BJ (cell line): ENCODE measurements around the gene TSC22D4. TPM values are rescaled to one million over a fixed set of nuclear protein-coding genes. Genes with fewer than 3 reads are reported as not detected.

Source experiments
- CTCF ChIA-PET: fragments of 350-600 bp; formaldehyde crosslinking; extraction: SDS; loops from one replicate; lab custom pipeline; 2021; ENCODE audit warnings: antibody characterized with exemption, inconsistent platforms; lab: Yijun Ruan, JAX
- POLR2A ChIA-PET: fragments of 300-600 bp; sonication (Branson Sonifier 250); formaldehyde crosslinking; extraction: SDS; loops from one replicate; lab custom pipeline; 2021; ENCODE audit warnings: antibody characterized with exemption; lab: Charles Lee
- DNase-seq: peaks from one replicate; pipeline ENCODE4 v3.0.0-alpha.2; 2011; ENCODE audit warnings: low read depth
- H3K27me3 ChIP-seq: 2 replicates; pipeline ENCODE4 v1.6.0; 2011; ENCODE audit warnings: low read length; ENCODE audit not compliant: control insufficient read depth, insufficient read depth
- H3K36me3 ChIP-seq: 2 replicates; pipeline ENCODE4 v1.5.1; 2011; ENCODE audit warnings: low read length; ENCODE audit not compliant: control insufficient read depth, insufficient read depth
- H3K4me3 ChIP-seq: 2 replicates; pipeline ENCODE4 v1.5.1; 2011; ENCODE audit warnings: low read depth, mild to moderate bottlenecking, control low read depth, low read length
- polyA plus RNA-seq: library from polyadenylated mRNA; depleted of rRNA; stranded (reverse); fragments of >200 nt; gene quantifications from 2 replicates; pipeline ENCODE4 v1.2.3, GENCODE V29; 2011
- TF ChIP-seq, protein P1 (sequence below): IDR thresholded peaks from 2 replicates; pipeline ENCODE4 v1.5.1; 2011; ENCODE audit warnings: low read depth, mild to moderate bottlenecking, control low read depth, inconsistent platforms, low read length, moderate library complexity; ENCODE audit not compliant: insufficient read depth

The TSC22D4 gene
- polyA plus RNA-seq, 1 experiment, result 20.7 TPM

DNA sequence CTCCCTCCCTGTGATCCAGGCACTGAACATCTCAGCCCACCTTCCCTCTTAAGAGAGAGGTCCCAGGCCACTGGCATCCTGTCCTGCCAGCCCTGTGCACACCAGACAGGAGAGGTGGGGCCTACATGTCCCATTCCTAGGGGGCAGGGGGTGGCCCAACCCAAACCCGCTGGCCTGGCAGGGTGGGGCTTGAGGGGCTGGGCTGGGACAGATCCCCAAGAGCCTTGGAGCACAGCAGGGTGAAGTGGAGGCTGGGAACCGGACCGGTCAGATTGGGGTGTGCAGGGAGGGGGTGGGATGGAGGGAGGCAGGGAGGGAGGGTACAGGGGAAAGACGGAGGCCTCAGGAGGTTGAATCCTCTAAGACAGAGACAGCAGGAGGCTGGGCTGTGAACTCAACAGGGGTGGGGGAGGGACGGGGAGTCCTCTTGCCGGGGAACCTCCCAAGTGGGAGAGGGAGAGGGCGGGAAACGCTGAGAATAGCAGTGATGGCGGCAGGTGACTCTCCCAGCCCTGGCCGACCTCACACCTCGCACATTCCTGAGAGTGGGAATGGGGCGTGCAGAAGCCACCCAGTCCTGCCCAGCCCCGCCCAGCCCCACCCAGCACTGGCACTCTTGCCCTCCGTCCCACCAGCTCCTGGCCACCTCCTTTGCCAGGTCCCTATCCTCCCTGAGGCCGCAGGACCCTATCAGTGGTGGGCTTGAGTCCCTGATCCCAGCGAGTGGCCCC is 6.7 kb downstream of the TSC22D4 start:
- Histone ChIP-seq H3K27me3 (no peaks in the 10 kb centered on the region), H3K4me3 (no peak overlapping the region), H3K36me3 (peaks cover 22% of the 10 kb centered on the region)
- ChIA-PET POLR2A (no interaction called here), CTCF (interaction anchor here (1.2 to 5.2 kb wide), 3 partner anchors 11 to 91 kb away, joined by 5 to 34 read pairs (median 16); no protein-coding TSS in a partner anchor)
- TF ChIP-seq, protein P1, sequence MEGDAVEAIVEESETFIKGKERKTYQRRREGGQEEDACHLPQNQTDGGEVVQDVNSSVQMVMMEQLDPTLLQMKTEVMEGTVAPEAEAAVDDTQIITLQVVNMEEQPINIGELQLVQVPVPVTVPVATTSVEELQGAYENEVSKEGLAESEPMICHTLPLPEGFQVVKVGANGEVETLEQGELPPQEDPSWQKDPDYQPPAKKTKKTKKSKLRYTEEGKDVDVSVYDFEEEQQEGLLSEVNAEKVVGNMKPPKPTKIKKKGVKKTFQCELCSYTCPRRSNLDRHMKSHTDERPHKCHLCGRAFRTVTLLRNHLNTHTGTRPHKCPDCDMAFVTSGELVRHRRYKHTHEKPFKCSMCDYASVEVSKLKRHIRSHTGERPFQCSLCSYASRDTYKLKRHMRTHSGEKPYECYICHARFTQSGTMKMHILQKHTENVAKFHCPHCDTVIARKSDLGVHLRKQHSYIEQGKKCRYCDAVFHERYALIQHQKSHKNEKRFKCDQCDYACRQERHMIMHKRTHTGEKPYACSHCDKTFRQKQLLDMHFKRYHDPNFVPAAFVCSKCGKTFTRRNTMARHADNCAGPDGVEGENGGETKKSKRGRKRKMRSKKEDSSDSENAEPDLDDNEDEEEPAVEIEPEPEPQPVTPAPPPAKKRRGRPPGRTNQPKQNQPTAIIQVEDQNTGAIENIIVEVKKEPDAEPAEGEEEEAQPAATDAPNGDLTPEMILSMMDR, result no peak
- no peak for DNase-seq

DNA sequence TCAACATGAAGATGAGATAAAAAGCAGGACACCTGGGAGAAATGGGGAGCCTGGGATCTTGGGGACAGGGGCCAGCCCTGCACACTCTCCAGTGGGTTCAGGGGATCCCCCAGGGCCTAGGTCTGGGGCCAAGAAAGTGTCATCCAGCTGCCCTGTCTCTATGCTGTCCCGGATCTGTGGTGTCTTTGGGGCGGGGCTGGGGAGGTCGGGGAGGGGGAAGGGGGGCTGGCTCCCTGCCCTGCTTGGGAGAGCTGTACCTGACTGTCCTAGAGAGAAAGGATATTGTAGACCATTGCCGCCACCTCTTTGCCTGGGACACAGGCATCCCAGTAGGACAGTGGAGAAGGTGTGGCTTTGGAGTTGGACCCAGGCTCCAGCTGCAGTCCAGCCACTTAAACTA is 8.0 kb downstream of the TSC22D4 start:
- DNase-seq, result no peak
- H3K27me3 ChIP-seq, result no peaks in the 10 kb centered on the region
- no peak overlapping the region for H3K4me3 ChIP-seq
- H3K36me3 ChIP-seq, result peaks cover 27% of the 10 kb centered on the region
- TF ChIP-seq, protein P1, result no peak
- CTCF ChIA-PET, result interaction anchor here (1.2 to 5.2 kb wide), 4 partner anchors 12 to 92 kb away, joined by 5 to 50 read pairs (median 34); no protein-coding TSS in a partner anchor
- POLR2A ChIA-PET, result interaction anchor here (0.5 kb wide), 1 partner anchor 88 kb away, joined by 16 read pairs; no protein-coding TSS in a partner anchor

DNA sequence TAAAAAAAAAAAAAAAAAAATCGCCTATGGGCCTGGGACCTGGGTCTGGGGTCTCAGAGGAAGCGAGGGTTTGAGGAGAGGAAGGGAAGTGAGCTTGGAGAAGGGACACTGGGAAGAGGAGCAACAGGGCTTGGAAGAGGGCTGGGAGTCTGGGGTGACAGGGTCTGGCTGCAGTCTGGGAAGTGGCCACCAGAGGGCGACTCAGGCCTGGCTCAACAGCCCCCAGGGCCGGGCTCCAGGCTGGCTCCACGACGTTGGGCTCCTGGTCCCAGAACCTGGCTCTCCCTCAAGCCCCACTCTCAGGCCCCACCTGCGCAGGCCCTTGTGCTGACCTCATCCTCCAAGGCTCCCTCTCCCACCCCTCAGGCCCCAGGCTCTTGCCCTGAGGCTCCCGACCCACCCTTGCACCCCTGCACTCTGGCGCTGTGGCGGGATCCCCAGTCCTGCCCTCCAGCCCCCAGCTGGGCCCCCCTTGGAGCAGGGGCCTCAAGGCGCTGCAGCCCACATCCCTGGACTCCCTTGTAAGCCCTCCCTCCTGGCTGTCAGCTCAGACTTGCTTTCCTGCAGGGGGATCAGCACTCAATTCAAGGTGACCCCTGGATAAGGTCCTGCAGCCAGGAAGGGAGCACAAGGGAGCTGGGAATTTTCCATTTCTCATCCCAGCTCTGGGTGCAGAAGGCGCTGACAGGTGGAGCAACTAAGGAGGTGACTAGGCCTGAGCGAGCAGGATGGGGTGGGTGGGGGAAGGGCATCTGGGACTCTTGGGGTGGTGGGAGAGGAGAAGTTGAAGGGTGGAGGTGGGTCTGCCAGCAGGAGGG is 9.6 kb downstream of the TSC22D4 start:
- H3K36me3 ChIP-seq, result peaks cover 28% of the 10 kb centered on the region

DNA sequence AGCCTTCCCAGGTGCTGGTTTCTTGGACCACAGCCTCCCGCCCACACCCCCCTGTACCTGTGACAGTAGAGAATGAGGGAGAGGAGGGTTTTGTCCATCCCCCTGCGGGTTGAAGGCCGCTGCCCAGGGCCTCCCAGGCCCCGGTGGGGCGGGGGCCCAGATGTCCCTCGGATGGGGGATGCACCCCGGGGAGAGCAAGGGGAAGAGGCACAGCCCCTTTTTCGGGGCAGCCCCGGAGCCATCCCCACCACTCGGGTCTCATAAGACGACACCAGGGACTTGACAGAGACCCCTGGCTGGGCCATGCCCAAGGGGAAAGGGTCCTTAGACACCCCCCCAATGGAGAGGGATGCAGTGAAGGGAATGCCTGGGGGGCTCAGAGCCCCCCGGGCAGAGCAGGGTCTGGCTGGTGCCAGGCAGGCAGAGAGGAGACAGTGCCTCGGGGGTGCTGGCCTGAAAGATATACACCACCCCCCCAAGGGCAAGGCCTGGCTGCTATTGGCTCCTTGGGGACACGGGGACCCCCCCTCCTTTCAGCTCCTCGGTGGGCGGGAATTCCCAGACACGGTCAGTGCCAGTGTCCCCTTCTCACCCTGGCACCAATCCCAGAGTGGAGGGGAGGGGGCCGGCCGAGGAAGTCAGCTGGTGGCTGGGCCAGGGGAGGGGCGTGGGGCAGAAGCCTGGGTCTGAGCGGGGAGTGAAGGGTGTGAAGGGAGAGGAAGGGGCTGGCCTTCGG is 11.2 kb downstream of the TSC22D4 start:
- DNase-seq, result no peak
- Histone ChIP-seq H3K36me3 (peaks cover 20% of the 10 kb centered on the region), H3K4me3 (no peak overlapping the region), H3K27me3 (no peaks in the 10 kb centered on the region)
- POLR2A ChIA-PET, result no interaction called here
- CTCF ChIA-PET, result interaction anchor here (1.1 to 5.2 kb wide), 3 partner anchors 10 to 96 kb away, joined by 4 to 50 read pairs (median 34); no protein-coding TSS in a partner anchor
- TF ChIP-seq, protein P1, result no peak

More for the DNA sequence above, 9.6 kb downstream of the TSC22D4 start:
- Histone ChIP-seq H3K4me3 (no peak overlapping the region), H3K27me3 (no peaks in the 10 kb centered on the region)
- CTCF ChIA-PET, result interaction anchor here (0.7 to 5.2 kb wide), 27 partner anchors 9 to 392 kb away, joined by 3 to 50 read pairs (median 5); partner anchors contain the start of genes FBXO24, LRCH4, MOSPD3 and SLC12A9
- TF ChIP-seq, protein P1, result peak; percentile 98
- DNase-seq, result no peak
- POLR2A ChIA-PET, result interaction anchor here (0.7 kb wide), 1 partner anchor 93 kb away, joined by 3 read pairs; no protein-coding TSS in a partner anchor
